MM.1S (cell line): Measurements from ENCODE around the gene IMP3.

Experiments
- DNase-seq: peaks from one replicate; pipeline ENCODE4 v3.0.0-alpha.2; 2015
- H2AFZ ChIP-seq: fragments of 300-600 bp; sonication (generic); 2 replicates; pipeline ENCODE4 v1.6.0; 2016; ENCODE audit warnings: antibody characterized with exemption, low read length
- H3F3A ChIP-seq: fragments of 300-600 bp; sonication (generic); 2 replicates; pipeline ENCODE4 v1.6.1; 2016; ENCODE audit warnings: mild to moderate bottlenecking, antibody characterized with exemption, low read length, moderate library complexity, mixed read lengths; ENCODE audit not compliant: insufficient read depth
- H3K27ac ChIP-seq: fragments of 300-600 bp; sonication (generic); 2 replicates; pipeline ENCODE4 v1.5.1; 2016; ENCODE audit warnings: mild to moderate bottlenecking, low read length
- H3K27me3 ChIP-seq: fragments of 300-600 bp; sonication (generic); replicated peaks from 2 replicates; pipeline ENCODE4 v1.6.0; 2016; ENCODE audit warnings: low read length; ENCODE audit not compliant: insufficient read depth
- H3K36me3 ChIP-seq: fragments of 300-600 bp; sonication (generic); replicated peaks from 2 replicates; pipeline ENCODE4 v1.6.1; 2016; ENCODE audit warnings: mild to moderate bottlenecking, low read length, mixed read lengths; ENCODE audit not compliant: insufficient read depth
- H3K4me1 ChIP-seq: fragments of 300-600 bp; sonication (generic); 2 replicates; pipeline ENCODE4 v1.6.1; 2016; ENCODE audit warnings: low read length, mixed read lengths
- H3K4me2 ChIP-seq: fragments of 300-600 bp; sonication (generic); 2 replicates; pipeline ENCODE4 v1.6.0; 2016; ENCODE audit warnings: low read depth, low read length
- H3K4me3 ChIP-seq: fragments of 300-600 bp; sonication (generic); 2 replicates; pipeline ENCODE4 v1.5.1; 2016; ENCODE audit warnings: low read length, mixed read lengths
- H3K79me2 ChIP-seq: fragments of 300-600 bp; sonication (generic); 2 replicates; pipeline ENCODE4 v1.6.1; 2016; ENCODE audit warnings: mixed run types, low read length, mixed read lengths
- H3K9ac ChIP-seq: fragments of 300-600 bp; sonication (generic); 2 replicates; pipeline ENCODE4 v1.6.1; 2016; ENCODE audit warnings: low read length, mixed read lengths
- H3K9me2 ChIP-seq: fragments of 300-600 bp; sonication (generic); replicated peaks from 2 replicates; pipeline ENCODE4 v1.6.1; 2016; ENCODE audit warnings: mild to moderate bottlenecking, low read length, mixed read lengths; ENCODE audit not compliant: insufficient read depth
- H3K9me3 ChIP-seq: fragments of 300-600 bp; sonication (generic); replicated peaks from 2 replicates; pipeline ENCODE4 v1.6.1; 2016; ENCODE audit warnings: mild to moderate bottlenecking, low read length, mixed read lengths; ENCODE audit not compliant: insufficient read depth
- H4K20me1 ChIP-seq: fragments of 300-600 bp; sonication (generic); 2 replicates; pipeline ENCODE4 v1.6.1; 2016; ENCODE audit warnings: mild to moderate bottlenecking, low read length, moderate library complexity, mixed read lengths; ENCODE audit not compliant: insufficient read depth
- EZH2 ChIP-seq: fragments of 300-600 bp; sonication (generic); optimal IDR thresholded peaks from 2 replicates; pipeline ENCODE3; 2017; ENCODE audit warnings: low read depth, mild to moderate bottlenecking, antibody characterized with exemption, low read length, mixed read lengths
- EZH2phosphoT487 ChIP-seq: fragments of 300-600 bp; sonication (generic); IDR thresholded peaks from 2 replicates; pipeline ENCODE4 v1.6.1; 2018; ENCODE audit warnings: antibody characterized with exemption, low read length
- TF ChIP-seq, protein P1 (sequence below): fragments of 300-600 bp; sonication (generic); IDR thresholded peaks from 2 replicates; pipeline ENCODE4 v1.5.1; 2016; ENCODE audit warnings: antibody characterized with exemption, low read length, mixed read lengths

IMP3 gene

DNA sequence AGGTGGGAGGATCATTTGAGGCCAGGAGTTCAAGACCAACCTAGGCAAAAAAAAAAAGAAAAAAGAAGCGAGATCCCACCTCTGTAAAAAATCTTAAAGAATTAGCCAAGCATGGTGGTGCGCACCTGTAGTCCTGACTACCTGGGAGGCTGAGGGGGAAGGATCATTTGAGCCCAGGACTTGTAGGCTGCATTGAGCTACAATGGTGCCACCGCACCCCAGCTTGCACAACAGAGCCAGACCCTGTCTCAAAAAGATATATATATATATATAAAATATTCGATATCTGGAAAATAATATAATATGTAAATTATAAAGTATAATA, 1.1 kb upstream of the IMP3 start:
- Histone ChIP-seq H3K4me3 (no peak overlapping the region), H3K9me3 (no peaks in the 10 kb centered on the region), H3K27me3 (peaks cover 9% of the 10 kb centered on the region), H4K20me1 (no peaks in the 10 kb centered on the region), H3K27ac (peak overlapping the region; percentile 69; the same call in 1 of the 2 replicates), H2AFZ (peak overlapping the region; percentile 63; the same call in 1 of the 2 replicates), H3K79me2 (peaks cover 29% of the 10 kb centered on the region), H3K4me2 (peak overlapping the region; percentile 74; the same call in 1 of the 2 replicates), H3K36me3 (no peaks in the 10 kb centered on the region), H3K9me2 (no peaks in the 10 kb centered on the region), H3F3A (peaks cover 9% of the 10 kb centered on the region; the same call in 1 of the 2 replicates), H3K9ac (no peak overlapping the region; the same call in 1 of the 2 replicates), H3K4me1 (no peaks in the 10 kb centered on the region)
- DNase-seq, result no peak
- TF ChIP-seq EZH2phosphoT487 (no peak), EZH2 (no peak)
- TF ChIP-seq, protein P1, sequence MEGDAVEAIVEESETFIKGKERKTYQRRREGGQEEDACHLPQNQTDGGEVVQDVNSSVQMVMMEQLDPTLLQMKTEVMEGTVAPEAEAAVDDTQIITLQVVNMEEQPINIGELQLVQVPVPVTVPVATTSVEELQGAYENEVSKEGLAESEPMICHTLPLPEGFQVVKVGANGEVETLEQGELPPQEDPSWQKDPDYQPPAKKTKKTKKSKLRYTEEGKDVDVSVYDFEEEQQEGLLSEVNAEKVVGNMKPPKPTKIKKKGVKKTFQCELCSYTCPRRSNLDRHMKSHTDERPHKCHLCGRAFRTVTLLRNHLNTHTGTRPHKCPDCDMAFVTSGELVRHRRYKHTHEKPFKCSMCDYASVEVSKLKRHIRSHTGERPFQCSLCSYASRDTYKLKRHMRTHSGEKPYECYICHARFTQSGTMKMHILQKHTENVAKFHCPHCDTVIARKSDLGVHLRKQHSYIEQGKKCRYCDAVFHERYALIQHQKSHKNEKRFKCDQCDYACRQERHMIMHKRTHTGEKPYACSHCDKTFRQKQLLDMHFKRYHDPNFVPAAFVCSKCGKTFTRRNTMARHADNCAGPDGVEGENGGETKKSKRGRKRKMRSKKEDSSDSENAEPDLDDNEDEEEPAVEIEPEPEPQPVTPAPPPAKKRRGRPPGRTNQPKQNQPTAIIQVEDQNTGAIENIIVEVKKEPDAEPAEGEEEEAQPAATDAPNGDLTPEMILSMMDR, result no peak

DNA sequence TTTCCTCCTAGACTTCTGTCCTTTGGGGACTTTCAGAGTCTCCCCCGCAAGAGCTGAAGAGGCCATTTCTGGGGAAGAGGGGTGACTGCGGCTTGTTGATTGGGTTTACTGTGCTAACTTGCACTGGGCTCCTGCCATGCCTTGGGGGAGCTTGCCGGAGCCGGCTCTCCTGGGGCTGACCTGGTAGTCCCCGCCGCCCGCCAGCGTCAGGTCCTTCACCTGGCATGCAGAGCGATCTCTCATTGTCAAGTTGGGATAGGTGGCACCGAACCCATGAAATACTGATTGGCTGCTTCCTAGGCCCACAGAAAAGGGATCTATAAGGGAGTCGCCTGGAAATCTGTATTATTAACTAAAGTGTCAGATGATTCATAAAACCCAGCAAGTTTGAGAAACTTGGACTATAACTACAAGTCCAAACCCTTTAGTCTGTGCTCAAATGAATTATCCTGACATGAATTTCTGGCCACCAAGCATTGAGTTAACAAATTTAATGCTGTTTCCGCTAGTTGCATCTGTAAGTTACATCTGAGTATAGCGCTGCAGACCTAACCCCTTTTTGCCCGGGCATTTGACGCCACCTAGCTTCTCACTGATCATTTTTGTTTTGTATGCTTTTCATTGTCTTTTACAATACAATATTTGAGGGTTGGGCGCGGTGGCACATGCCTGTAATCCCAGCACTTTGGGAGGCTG, 607 bp upstream of the IMP3 start:
- H2AFZ ChIP-seq, result peak overlapping the region; percentile 63
- H3K4me2 ChIP-seq, result peak overlapping the region; percentile 74
- no peaks in the 10 kb centered on the region for H3K4me1 ChIP-seq
- H3F3A ChIP-seq, result peaks cover 9% of the 10 kb centered on the region; the same call in 1 of the 2 replicates
- H3K36me3 ChIP-seq, result no peaks in the 10 kb centered on the region
- peak overlapping the region; percentile 94 for H3K4me3 ChIP-seq
- peak overlapping the region; percentile 86 for H3K9ac ChIP-seq
- H3K27me3 ChIP-seq, result peaks cover 4% of the 10 kb centered on the region; the same call in 1 of the 2 replicates
- no peaks in the 10 kb centered on the region for H4K20me1 ChIP-seq
- H3K9me2 ChIP-seq, result no peaks in the 10 kb centered on the region
- peak; percentile 78 for DNase-seq
- peaks cover 29% of the 10 kb centered on the region for H3K79me2 ChIP-seq
- peak overlapping the region; percentile 69 for H3K27ac ChIP-seq
- no peaks in the 10 kb centered on the region for H3K9me3 ChIP-seq
- TF ChIP-seq EZH2phosphoT487 (no peak), EZH2 (no peak)
- TF ChIP-seq, protein P1, result peak; percentile 47

DNA sequence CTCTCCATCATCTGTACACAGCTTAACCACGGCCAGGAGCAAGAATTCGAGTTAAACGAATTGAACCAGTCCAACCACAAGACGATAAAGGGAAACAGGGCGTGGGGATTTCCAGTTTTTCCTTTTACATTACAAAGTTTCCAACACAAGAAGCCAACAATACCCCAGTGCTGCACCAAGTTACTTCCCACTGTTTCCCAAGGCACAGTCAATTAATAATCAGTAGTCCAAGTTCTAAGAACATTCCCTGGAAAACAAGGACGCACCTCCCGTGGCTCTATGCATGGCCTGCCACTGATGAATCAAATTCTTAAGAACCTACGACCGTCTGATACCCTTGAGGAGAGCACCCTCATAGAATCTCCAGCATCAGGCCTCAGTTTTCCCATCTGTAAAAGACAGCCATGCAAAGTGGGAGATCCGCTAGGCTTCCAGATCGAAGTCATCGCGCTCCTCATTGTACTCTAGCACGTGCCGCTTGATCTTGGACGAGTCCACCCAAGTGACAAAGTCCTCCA, 774 bp downstream of the IMP3 start:
- H3F3A ChIP-seq, result peaks cover 9% of the 10 kb centered on the region; the same call in 1 of the 2 replicates
- H3K36me3 ChIP-seq, result no peaks in the 10 kb centered on the region
- H3K4me3 ChIP-seq, result peak overlapping the region; percentile 94
- H3K27me3 ChIP-seq, result peaks cover 2% of the 10 kb centered on the region; the same call in 1 of the 2 replicates
- no peaks in the 10 kb centered on the region for H3K4me1 ChIP-seq
- peak overlapping the region; percentile 77 for H3K4me2 ChIP-seq
- peak overlapping the region; percentile 86 for H3K9ac ChIP-seq
- H2AFZ ChIP-seq, result peak overlapping the region; percentile 63
- TF ChIP-seq EZH2phosphoT487 (no peak), EZH2 (no peak)
- TF ChIP-seq, protein P1, result no peak
- no peak for DNase-seq
- H3K9me2 ChIP-seq, result no peaks in the 10 kb centered on the region
- no peaks in the 10 kb centered on the region for H4K20me1 ChIP-seq
- H3K9me3 ChIP-seq, result no peaks in the 10 kb centered on the region
- peaks cover 29% of the 10 kb centered on the region for H3K79me2 ChIP-seq
- H3K27ac ChIP-seq, result peak overlapping the region; percentile 69; the same call in 1 of the 2 replicates
